NCI-H128 (cell line): Measurements from ENCODE around the gene IFITM5.
"Not testable (repeated sequence)": the region's sequence is repeated elsewhere in the genome, so short reads cannot be mapped to it uniquely, and the experiment has no call there.

Experiments used
- DNase-seq: peaks from one replicate; lab custom pipeline; 2025; ENCODE audit not compliant: unreplicated experiment; lab: John Stamatoyannopoulos, UW

IFITM5 gene

GRCh38 chr11:299081-299891 is at the start of gene IFITM5:
Gene IFITM5 (minus strand): TSS chr11:299526. CDS start chr11:299490, 36 bp downstream.
- no peak for DNase-seq

- DNase-seq = no peak
Observed at GRCh38 chr11:346529-346928, 47.2 kb upstream of the IFITM5 start.

DNA sequence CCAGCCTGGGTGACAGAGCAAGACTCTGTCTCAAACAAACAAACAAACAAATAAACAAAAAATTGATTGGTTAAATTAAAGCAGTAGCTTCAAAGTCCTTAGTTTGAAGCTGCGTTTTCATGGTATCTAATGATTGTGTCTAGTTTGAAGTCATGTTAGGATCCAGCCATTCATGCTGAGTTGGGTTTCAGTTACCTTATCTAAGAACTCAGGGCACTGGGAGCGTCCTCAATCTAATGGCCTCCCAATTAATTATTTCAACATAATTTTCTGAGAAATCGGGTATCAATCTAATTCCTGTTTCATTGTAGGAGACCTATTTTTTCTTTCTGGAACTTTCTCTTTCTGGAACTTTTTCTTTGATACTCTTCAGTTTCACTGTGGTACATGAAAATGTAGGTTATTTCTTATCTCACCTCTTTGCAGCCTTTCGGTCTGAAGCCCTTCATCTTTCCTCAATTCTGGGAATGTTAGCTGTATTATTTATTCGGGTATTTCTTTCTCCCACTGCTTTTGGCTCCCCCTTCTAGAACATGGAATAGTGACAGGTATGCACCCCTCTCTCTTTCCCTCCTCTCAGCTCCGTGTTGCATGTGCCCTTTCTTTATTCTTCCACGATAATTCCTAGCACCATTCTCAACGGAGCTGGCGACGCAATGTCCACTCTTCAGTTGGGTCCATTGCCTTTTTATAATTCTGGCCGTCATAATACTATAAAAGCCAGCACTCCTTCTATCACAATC is 45.7 kb upstream of the IFITM5 start:
- DNase-seq = no peak

DNA sequence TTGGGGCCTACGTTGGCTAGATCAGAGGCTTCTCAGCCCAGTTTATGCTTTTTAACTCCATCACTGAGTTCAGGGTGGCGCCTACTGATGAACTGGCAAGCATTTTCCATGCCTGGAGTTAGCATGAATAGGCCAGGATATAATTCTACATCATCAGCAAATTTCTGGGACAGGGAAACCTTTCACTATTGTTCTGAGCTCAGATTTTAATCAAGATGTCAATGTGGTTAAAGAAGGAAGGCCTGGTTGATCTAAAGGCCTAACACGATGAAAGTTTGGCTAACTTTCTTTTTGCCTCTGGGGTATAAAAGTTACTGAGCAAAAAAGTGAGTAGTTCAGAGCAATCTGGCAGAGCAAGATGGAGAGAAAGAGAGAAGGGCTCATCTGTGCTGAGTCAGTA is 43.0 kb upstream of the IFITM5 start:
- DNase-seq = no peak

GRCh38 chr11:340539-341512 is 41.5 kb upstream of the IFITM5 start:
- DNase-seq = no peak

- no peak for DNase-seq
Observed at GRCh38 chr11:339963-340362, 40.6 kb upstream of the IFITM5 start.

DNA sequence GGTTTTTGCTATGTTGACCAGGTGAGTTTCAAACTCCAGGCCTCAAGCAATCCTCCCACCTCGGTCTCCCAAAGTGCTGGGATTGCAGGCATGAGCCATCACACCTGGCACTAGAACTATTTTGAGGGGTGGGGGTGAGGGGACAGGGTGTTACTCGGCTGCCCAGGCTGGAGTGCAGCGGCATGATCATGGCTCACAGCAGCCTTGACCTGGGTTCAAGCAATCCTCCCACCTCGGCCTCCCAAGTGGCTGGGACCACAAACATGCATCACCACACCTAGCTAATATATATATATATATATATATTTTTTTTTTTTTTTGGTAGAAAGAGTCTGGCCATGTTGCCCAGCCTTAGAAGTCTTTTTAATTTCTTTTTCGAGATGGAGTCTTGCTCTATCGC is 38.4 kb upstream of the IFITM5 start:
- no peak for DNase-seq

DNA sequence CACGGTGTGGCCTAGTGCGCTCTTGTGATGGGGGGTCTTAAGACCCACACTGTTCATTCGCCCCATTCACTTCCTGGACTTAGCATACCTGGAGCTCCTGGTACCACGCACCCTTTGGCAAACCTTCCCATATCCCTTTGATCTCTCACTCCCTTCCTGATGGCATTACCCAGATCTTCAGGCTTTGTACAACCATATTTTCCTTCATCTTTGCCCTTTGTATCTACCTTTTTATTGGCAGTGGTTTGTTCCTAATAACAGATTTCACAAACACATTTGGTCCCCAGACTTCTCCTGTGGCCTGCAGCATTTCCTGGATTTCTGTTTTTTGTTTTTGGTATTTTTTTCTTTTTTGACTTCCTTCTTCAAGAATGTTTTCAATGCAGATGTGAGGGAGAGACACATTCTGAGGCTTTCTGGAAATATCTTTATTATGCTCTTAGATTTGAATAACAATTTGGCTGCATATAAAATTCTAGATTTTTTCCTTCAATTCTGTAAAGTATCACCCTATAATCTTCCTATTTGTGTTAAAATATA is 37.4 kb upstream of the IFITM5 start:
- DNase-seq = no peak

DNA sequence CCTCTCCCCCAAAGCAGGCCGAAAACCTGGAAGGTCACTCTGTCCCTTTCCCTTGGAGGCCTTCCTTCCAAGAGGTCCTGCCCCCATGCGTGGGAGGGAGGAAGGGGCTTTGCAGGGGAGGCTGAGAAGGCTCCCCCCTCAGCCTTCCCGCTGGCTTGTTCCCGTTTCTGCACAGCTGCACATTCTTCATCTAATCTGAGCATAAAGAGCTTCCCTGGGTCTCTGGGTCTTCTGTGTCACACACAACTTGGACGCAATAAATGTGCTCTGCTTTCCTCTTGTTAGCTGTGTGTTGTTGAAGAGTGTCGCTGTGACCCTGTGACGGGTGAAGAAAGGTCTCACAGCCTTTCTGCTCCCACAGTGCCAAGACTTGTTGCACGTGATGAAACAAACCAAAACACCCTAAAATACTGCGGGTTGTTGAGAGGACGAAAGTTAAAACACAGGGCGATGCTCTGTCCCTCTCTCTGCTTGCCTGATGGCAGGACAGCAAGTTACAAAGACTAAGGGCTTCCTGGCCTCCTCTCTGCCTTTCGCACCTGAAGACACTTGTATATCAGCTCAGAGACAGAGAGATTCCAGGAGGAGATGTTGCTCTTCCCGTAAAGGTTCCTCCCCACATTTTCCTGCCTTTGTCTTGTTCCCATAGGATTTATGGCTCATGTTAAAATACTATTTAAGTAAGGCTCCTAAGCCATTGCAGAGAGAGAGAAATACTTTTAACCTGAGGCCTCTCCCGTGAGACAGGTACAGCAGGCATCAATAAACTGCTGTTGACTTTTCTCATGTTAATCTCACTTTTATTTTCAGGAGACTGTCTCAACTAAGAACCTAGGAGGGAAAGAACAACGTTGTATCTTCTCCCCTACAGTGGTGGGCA is 36.7 kb upstream of the IFITM5 start:
- no peak for DNase-seq

DNA sequence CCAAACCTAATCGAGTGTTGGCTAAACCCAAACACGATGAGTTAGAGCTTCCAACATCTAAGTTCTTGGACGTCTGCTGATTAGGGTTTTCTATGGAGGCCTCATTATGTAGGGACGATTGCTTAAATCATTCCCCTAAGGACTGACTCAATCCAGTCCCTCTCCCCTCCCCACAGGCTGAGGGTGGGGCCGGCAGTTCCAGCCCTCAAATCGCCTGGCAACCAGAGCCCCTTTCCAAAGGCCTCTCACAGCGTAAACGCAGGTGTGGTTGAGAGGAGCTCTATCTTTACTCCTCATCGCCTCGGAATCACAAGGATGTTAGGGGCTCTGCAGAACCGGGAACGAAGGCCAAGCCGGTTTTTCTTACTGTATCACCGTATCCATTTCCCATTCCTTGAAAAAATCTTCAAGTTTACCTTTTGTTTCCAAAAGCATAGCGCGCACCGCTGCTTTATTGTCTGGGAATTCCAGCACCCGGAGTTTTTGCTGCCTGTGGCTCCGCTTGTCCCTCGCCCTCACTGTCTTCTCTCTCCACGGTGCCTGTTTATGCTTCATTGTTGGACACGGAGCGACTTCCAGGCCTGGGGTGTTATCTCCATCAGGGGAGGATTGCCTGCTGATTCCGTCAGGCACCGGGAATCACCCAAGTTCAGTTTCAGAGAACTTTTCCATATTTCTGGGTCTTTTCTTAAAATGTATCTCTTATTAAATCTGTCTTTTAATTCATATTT is 35.1 kb upstream of the IFITM5 start:
- DNase-seq = no peak

DNA sequence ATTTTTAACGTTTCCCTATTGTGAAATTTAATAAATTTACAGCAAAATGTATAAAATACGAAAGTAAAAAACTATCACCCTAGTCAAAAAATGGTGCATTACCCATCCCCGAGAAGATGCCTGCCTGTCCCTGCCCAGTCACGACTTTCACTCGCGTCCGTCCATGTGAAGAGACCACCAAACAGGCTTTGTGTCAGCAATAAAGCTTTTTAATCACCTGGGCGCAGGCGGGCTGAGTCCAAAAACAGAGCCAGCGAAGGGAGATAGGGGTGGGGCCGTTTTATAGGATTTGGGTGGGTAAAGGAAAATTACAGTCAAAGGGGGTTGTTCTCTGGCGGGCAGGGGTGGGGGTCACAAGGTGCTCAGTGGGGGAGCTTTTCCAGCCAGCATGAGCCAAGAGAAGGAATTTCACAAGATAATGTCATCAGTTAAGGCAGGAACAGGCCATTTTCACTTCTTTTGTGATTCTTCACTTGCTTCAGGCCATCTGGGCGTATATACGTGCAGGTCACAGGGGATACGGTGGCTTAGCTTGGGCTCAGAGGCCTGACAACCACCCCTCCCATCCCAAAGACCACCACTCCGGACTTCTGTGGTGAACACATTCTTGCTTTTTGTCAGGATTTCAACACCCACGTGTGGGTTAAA is 34.4 kb upstream of the IFITM5 start:
- DNase-seq = not testable (repeated sequence)

- no peak for DNase-seq
Observed at GRCh38 chr11:332651-333480, 33.5 kb upstream of the IFITM5 start.

- DNase-seq = no peak
Observed at GRCh38 chr11:331358-332060, 32.2 kb upstream of the IFITM5 start.

- DNase-seq = no peak
Observed at GRCh38 chr11:330694-331357, 31.5 kb upstream of the IFITM5 start.

DNA sequence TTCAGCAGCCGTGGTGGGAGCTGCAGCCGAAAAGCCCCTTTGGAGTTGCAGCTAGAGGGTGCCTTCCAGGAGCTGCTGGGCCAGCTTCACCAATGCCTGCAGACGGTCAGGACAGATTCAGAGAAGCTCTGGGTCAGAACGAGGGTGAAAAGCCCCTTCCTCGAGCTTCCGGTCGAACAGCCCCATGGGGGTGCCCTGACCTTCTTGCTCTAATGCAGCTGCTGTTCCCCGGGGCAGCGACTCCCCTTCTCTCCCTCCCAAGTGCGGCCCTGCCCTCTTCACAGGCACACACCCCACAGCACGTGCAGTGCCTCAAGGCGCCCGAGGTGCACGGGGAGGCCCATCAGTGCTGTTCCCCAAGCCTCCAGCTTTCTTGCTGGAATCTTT is 31.0 kb upstream of the IFITM5 start:
- no peak for DNase-seq

GRCh38 chr11:329886-330253 is 30.5 kb upstream of the IFITM5 start:
- no peak for DNase-seq
